Endothelial cell of umbilical vein (primary cell): ENCODE data around the gene ENTR1. TPM values are rescaled to one million over a fixed set of nuclear protein-coding genes. Genes with fewer than 3 reads are reported as not detected.

ENCODE experiments used
- BruUV-seq: library from RNA; stranded (reverse); fragments of 400-500 nt; replicated peaks from 2 replicates; lab custom pipeline; 2021; lab: Mats Ljungman, UMichigan
- CTCF ChIA-PET: fragments of 300-600, 350-600 bp; sonication (Branson Sonifier 250); formaldehyde crosslinking; loops from one replicate; lab custom pipeline; 2021; ENCODE audit warnings: antibody characterized with exemption, inconsistent platforms; lab: Charles Lee
- POLR2A ChIA-PET: fragments of 300-600, 350-600 bp; sonication (Branson Sonifier 250); formaldehyde crosslinking; loops from one replicate; lab custom pipeline; 2021; ENCODE audit warnings: antibody characterized with exemption, inconsistent platforms; lab: Charles Lee
- DNase-seq: peaks from one replicate; pipeline ENCODE4 v3.0.0-alpha.2; 2011; ENCODE audit warnings: low read depth, low spot score
- FAIRE-seq: peaks from 2 replicates; lab custom pipeline; 2011; peaks lifted over from hg19 to GRCh38; lab: Jason Lieb, UNC
- H2AFZ ChIP-seq: 2 replicates; pipeline ENCODE4 v1.6.0; 2012; ENCODE audit warnings: low read depth, low read length, control low read depth, inconsistent platforms
- H3K27ac ChIP-seq: 2 replicates; pipeline ENCODE4 v1.5.1; 2011; ENCODE audit warnings: low read depth, mild to moderate bottlenecking, control low read depth, low read length, moderate library complexity; ENCODE audit not compliant: insufficient read depth
- H3K27me3 ChIP-seq, 2 experiments: 2 replicates each; pipeline versions ENCODE4 v1.6.0 to v1.6.1; 2011; ENCODE audit warnings: low read length in 2 of 2, mixed read lengths in 1 of 2; ENCODE audit not compliant: control insufficient read depth in 2 of 2, insufficient read depth in 2 of 2
- H3K36me3 ChIP-seq, 2 experiments: 2 replicates in 1 of 2; 3 replicates in 1 of 2; pipeline ENCODE4 v1.5.1; 2011; ENCODE audit warnings: low read length in 2 of 2, mild to moderate bottlenecking in 1 of 2, moderate library complexity in 1 of 2; ENCODE audit not compliant: control insufficient read depth in 2 of 2, insufficient read depth in 2 of 2; ENCODE audit errors: extremely low read depth in 1 of 2
- H3K4me1 ChIP-seq: 3 replicates; pipeline ENCODE4 v1.5.1; 2011; ENCODE audit warnings: mild to moderate bottlenecking, low read length; ENCODE audit not compliant: control insufficient read depth, insufficient read depth; ENCODE audit errors: extremely low read depth
- H3K4me2 ChIP-seq: 2 replicates; pipeline ENCODE4 v1.6.1; 2011; ENCODE audit warnings: low read length, control low read depth, mixed read lengths; ENCODE audit not compliant: insufficient read depth
- H3K4me3 ChIP-seq, 3 experiments: fragments of 200-600 bp in 1 of 3; sonication (generic), shearing (Covaris generic) in 1 of 3; replicated peaks in 1 of 3; 2 replicates each; pipeline ENCODE4 v1.5.1; 2011 to 2016; ENCODE audit warnings: control low read depth in 3 of 3, low read length in 3 of 3, mild to moderate bottlenecking in 2 of 3, inconsistent platforms in 1 of 3, low read depth in 1 of 3, moderate library complexity in 1 of 3; ENCODE audit not compliant: insufficient read depth in 1 of 3
- H3K79me2 ChIP-seq: 2 replicates; pipeline ENCODE4 v1.6.0; 2012; ENCODE audit warnings: low read length, inconsistent platforms; ENCODE audit not compliant: control insufficient read depth, insufficient read depth
- H3K9ac ChIP-seq: replicated peaks from 2 replicates; pipeline ENCODE3; 2011; ENCODE audit warnings: low read length, control low read depth; ENCODE audit not compliant: insufficient read depth; ENCODE audit errors: extremely low read depth
- H3K9me1 ChIP-seq: replicated peaks from 3 replicates; pipeline ENCODE4 v1.6.0; 2011; ENCODE audit warnings: mild to moderate bottlenecking, low read length; ENCODE audit not compliant: control insufficient read depth, insufficient read depth; ENCODE audit errors: extremely low read depth
- H3K9me3 ChIP-seq: replicated peaks from 2 replicates; pipeline ENCODE4 v1.5.1; 2012; ENCODE audit warnings: low read length, inconsistent platforms; ENCODE audit not compliant: control insufficient read depth, insufficient read depth
- H4K20me1 ChIP-seq: replicated peaks from 2 replicates; pipeline ENCODE3; 2011; ENCODE audit warnings: mild to moderate bottlenecking, low read length; ENCODE audit not compliant: control insufficient read depth, insufficient read depth; ENCODE audit errors: extremely low read depth
- CTCF ChIP-seq, 2 donors: IDR thresholded peaks; 1 replicate in 1 of 2; 2 replicates in 1 of 2; pipeline ENCODE4 v1.5.1; 2011; ENCODE audit warnings: low read length in 2 of 2, mild to moderate bottlenecking in 2 of 2, moderate library complexity in 2 of 2, control low read depth in 1 of 2, inconsistent platforms in 1 of 2, low read depth in 1 of 2; ENCODE audit not compliant: insufficient read depth in 1 of 2; ENCODE audit errors: extremely low read depth in 1 of 2
- EZH2 ChIP-seq: IDR thresholded peaks from 2 replicates; pipeline ENCODE4 v1.6.1; 2012; ENCODE audit warnings: borderline replicate concordance, low read depth, mild to moderate bottlenecking, moderate library complexity, low read length, inconsistent platforms; ENCODE audit not compliant: severe bottlenecking
- FOS ChIP-seq: IDR thresholded peaks from 2 replicates; pipeline ENCODE4 v1.6.1; 2011; ENCODE audit warnings: mild to moderate bottlenecking, low read length, moderate library complexity, borderline replicate concordance; ENCODE audit not compliant: insufficient read depth
- GATA2 ChIP-seq: IDR thresholded peaks from 2 replicates; pipeline ENCODE4 v1.7.0; 2011; ENCODE audit warnings: low read depth, mild to moderate bottlenecking, moderate library complexity, mixed read lengths, low read length; ENCODE audit not compliant: insufficient read length, insufficient read depth
- JUN ChIP-seq: IDR thresholded peaks from 2 replicates; pipeline ENCODE4 v1.6.1; 2011; ENCODE audit warnings: borderline replicate concordance, low read depth; ENCODE audit not compliant: insufficient read length, insufficient read depth
- MAX ChIP-seq: IDR thresholded peaks from 2 replicates; pipeline ENCODE4 v1.6.1; 2011; ENCODE audit not compliant: insufficient read depth, insufficient read length
- MYC ChIP-seq: IDR thresholded peaks from one replicate; pipeline ENCODE4 v1.6.1; 2011; ENCODE audit warnings: mild to moderate bottlenecking, low read depth, low read length
- POLR2A ChIP-seq: IDR thresholded peaks from 2 replicates; pipeline ENCODE4 v1.6.1; 2012; ENCODE audit warnings: low read depth, mild to moderate bottlenecking, control low read depth, low read length
- POLR2AphosphoS5 ChIP-seq: IDR thresholded peaks from 2 replicates; pipeline ENCODE4 v1.6.1; 2012; ENCODE audit warnings: low read depth, mild to moderate bottlenecking, control low read depth, low read length, moderate library complexity; ENCODE audit not compliant: insufficient read depth
- dilution Hi-C: fragments of 300-500 bp; cut with MboI; formaldehyde crosslinking; loops from one replicate; pipeline ENCODE4 v1.15.0; 2019; ENCODE audit warnings: low sequenced_read_pairs; ENCODE audit not compliant: extremely low pct_ligation_motif_present
- intact Hi-C: fragments of 100-400 bp; cut with micrococcal nuclease; formaldehyde crosslinking; loops from one replicate; pipeline ENCODE4 v1.10.0; 2022
- polyA plus RNA-seq, 4 experiments: library from polyadenylated mRNA; depleted of rRNA in 3 of 4; stranded (reverse) in 3 of 4; unstranded in 1 of 4; fragments of >200 nt; gene quantifications; 2 replicates each; pipeline versions ENCODE4 v1.2.1 to v1.2.3, GENCODE V29; 2011 to 2012; ENCODE audit warnings: missing spikeins in 1 of 4
- total RNA-seq: library from RNA; stranded (reverse); gene quantifications from 2 replicates; pipeline ENCODE4 v1.2.3, GENCODE V29; 2021

ENTR1 gene
- total and polyA plus RNA-seq, 2 donors (not counting 3 experiments of a cell fraction or from before 2014, with no cell fraction given): 36.0 to 61.6 TPM

GRCh38 chr9:136395345-136396218 is 14.8 kb downstream of the ENTR1 start:
- H3K36me3 ChIP-seq: peaks cover 7 to 61% of the 10 kb centered on the region in 2 experiments
- no peak overlapping the region for H3K4me3 ChIP-seq
- H3K9me1 ChIP-seq: no peaks in the 10 kb centered on the region
- FAIRE-seq (no peak), DNase-seq (no peak)
- CTCF ChIA-PET: interaction anchor here (1.0 to 1.7 kb wide), 2 partner anchors 29 to 83 kb away, joined by 3 to 9 read pairs; no protein-coding TSS in a partner anchor
- H3K79me2 ChIP-seq: peaks cover 22% of the 10 kb centered on the region
- no peak overlapping the region for H3K4me2 ChIP-seq
- POLR2A ChIA-PET: no interaction called here
- no peaks in the 10 kb centered on the region for H3K9me3 ChIP-seq
- no TSS peak for BruUV-seq
- no peaks in the 10 kb centered on the region for H3K27me3 ChIP-seq
- dilution Hi-C loops: no loop called here
- H3K4me1 ChIP-seq: peaks cover 10% of the 10 kb centered on the region
- H2AFZ ChIP-seq: no peak overlapping the region
- TF ChIP-seq EZH2: no peak
- TF ChIP-seq FOS: no peak
- TF ChIP-seq CTCF (IDR thresholded peaks at IDR 0.05; ENCODE audit: extremely low read depth in 1 of 2, insufficient read depth in 1 of 2, low read depth in 1 of 2, low read length in 2 of 2): no peak
- TF ChIP-seq JUN: no peak
- TF ChIP-seq POLR2AphosphoS5: no peak
- no peak for TF ChIP-seq GATA2
- TF ChIP-seq POLR2A: no peak
- TF ChIP-seq MAX: no peak
- TF ChIP-seq MYC: no peak
- intact Hi-C loops: no loop called here
- no peak overlapping the region for H3K9ac ChIP-seq
- H3K27ac ChIP-seq: no peak overlapping the region
- no peaks in the 10 kb centered on the region for H4K20me1 ChIP-seq
